ENCODE data around the gene MAN1B1. TPM values are rescaled to one million over a fixed set of nuclear protein-coding genes. Genes with fewer than 3 reads are reported as not detected.
"Not testable (repeated sequence)": the region's sequence is repeated elsewhere in the genome, so short reads cannot be mapped to it uniquely, and the experiment has no call there.

MAN1B1 gene
- total and polyA plus RNA-seq, 2 of the 4 experiments (the other 2 are of a cell fraction) = 28.7 to 55.1 TPM

GRCh38 chr9:137118092-137118603 lies 31.4 kb downstream of the MAN1B1 start:
- ATAC-seq (ENCODE audit: low read depth); H2AK9ac ChIP-seq (replicated peaks; ENCODE audit: low read depth, low read length, poor library complexity); H4K5ac ChIP-seq (ENCODE audit: low read depth, low read length); H2AK5ac ChIP-seq (ENCODE audit: low read depth, low read length); H4K8ac ChIP-seq (ENCODE audit: low read depth in 2 of 2, low read length in 2 of 2); H3K14ac ChIP-seq (replicated peaks; ENCODE audit: low read depth, low read length); H3K23ac ChIP-seq (ENCODE audit: low read depth, low read length); H3K56ac ChIP-seq (ENCODE audit: extremely low read depth, insufficient read depth, low read length); H3K18ac ChIP-seq (ENCODE audit: low read depth, low read length); H3K9me3 ChIP-seq (ENCODE audit: control insufficient read depth, insufficient read depth, low read length); H2BK5ac ChIP-seq (ENCODE audit: low read depth, low read length, poor library complexity, severe bottlenecking); CTCF ChIA-PET; H2BK15ac ChIP-seq (ENCODE audit: low read depth, low read length); H2BK20ac ChIP-seq (ENCODE audit: low read depth, low read length); H3K27ac ChIP-seq (ENCODE audit: insufficient read depth, low read length); DNase-seq; H3K36me3 ChIP-seq (ENCODE audit: control insufficient read depth, insufficient read depth, low read length); dilution Hi-C loops (cut with HindIII; ENCODE audit: low sequenced_read_pairs, unreplicated experiment); H2BK120ac ChIP-seq (ENCODE audit: low read depth, low read length); H3K4me3 ChIP-seq (ENCODE audit: insufficient read depth, low read depth, low read length); H4K91ac ChIP-seq (ENCODE audit: insufficient read depth, low read depth, low read length); H3K27me3 ChIP-seq (ENCODE audit: control insufficient read depth, insufficient read depth, low read length); H3K79me1 ChIP-seq (ENCODE audit: low read depth in 1 of 2, low read length in 2 of 2); H3K9ac ChIP-seq (ENCODE audit: low read depth, low read length); H2AFZ ChIP-seq (replicated peaks; ENCODE audit: low read length, poor library complexity); H3K4me2 ChIP-seq (ENCODE audit: low read depth, low read length); POLR2A ChIA-PET (ENCODE audit: unreplicated experiment); BruUV-seq (replicated peaks); H3K4ac ChIP-seq (ENCODE audit: low read depth, low read length); in situ Hi-C loops (cut with MboI; ENCODE audit: low sequenced_read_pairs); H3K9me1 ChIP-seq (ENCODE audit: insufficient read depth, low read length); H3K4me1 ChIP-seq (ENCODE audit: control insufficient read depth, insufficient read depth, low read length); H4K20me1 ChIP-seq (ENCODE audit: insufficient read depth, low read length): not testable (repeated sequence)
- intact Hi-C loops (cut with micrococcal nuclease) = loop anchor here (1.0 kb wide), 1 partner anchor 109 kb away; the partner anchor contains the start of gene RNF224
- WGBS, 2 experiments (ENCODE audit: extremely low coverage in 2 of 2, insufficient read length in 1 of 2) = no CpG with 5 or more reads among the region's 12 CpGs

GRCh38 chr9:137121927-137122795 lies 35.4 kb downstream of the MAN1B1 start:
- H3K18ac ChIP-seq (ENCODE audit: low read depth, low read length); CTCF ChIA-PET; H3K23ac ChIP-seq (ENCODE audit: low read depth, low read length); H4K91ac ChIP-seq (ENCODE audit: insufficient read depth, low read depth, low read length); H2AFZ ChIP-seq (replicated peaks; ENCODE audit: low read length, poor library complexity); BruUV-seq (replicated peaks); H3K4me2 ChIP-seq (ENCODE audit: low read depth, low read length); H2AK9ac ChIP-seq (replicated peaks; ENCODE audit: low read depth, low read length, poor library complexity); H2BK5ac ChIP-seq (ENCODE audit: low read depth, low read length, poor library complexity, severe bottlenecking); H2BK120ac ChIP-seq (ENCODE audit: low read depth, low read length); H4K5ac ChIP-seq (ENCODE audit: low read depth, low read length); H4K20me1 ChIP-seq (ENCODE audit: insufficient read depth, low read length); H3K56ac ChIP-seq (ENCODE audit: extremely low read depth, insufficient read depth, low read length); dilution Hi-C loops (cut with HindIII; ENCODE audit: low sequenced_read_pairs, unreplicated experiment); DNase-seq; H3K14ac ChIP-seq (replicated peaks; ENCODE audit: low read depth, low read length); H3K4me1 ChIP-seq (ENCODE audit: control insufficient read depth, insufficient read depth, low read length); POLR2A ChIA-PET (ENCODE audit: unreplicated experiment); H2BK15ac ChIP-seq (ENCODE audit: low read depth, low read length); H3K4me3 ChIP-seq (ENCODE audit: insufficient read depth, low read depth, low read length); H3K36me3 ChIP-seq (ENCODE audit: control insufficient read depth, insufficient read depth, low read length); H3K27me3 ChIP-seq (ENCODE audit: control insufficient read depth, insufficient read depth, low read length); H2AK5ac ChIP-seq (ENCODE audit: low read depth, low read length); ATAC-seq (ENCODE audit: low read depth); H3K9me1 ChIP-seq (ENCODE audit: insufficient read depth, low read length); H2BK20ac ChIP-seq (ENCODE audit: low read depth, low read length); H3K9ac ChIP-seq (ENCODE audit: low read depth, low read length); H3K27ac ChIP-seq (ENCODE audit: insufficient read depth, low read length); H3K9me3 ChIP-seq (ENCODE audit: control insufficient read depth, insufficient read depth, low read length); intact Hi-C loops (cut with micrococcal nuclease); H4K8ac ChIP-seq (ENCODE audit: low read depth in 2 of 2, low read length in 2 of 2); H3K4ac ChIP-seq (ENCODE audit: low read depth, low read length): not testable (repeated sequence)
- peaks cover 3 to 16% of the 10 kb centered on the region in 2 experiments; a peak in 2 of 4 replicates for H3K79me1 ChIP-seq (ENCODE audit: low read depth in 1 of 2, low read length in 2 of 2)
- whole genome bisulfite sequencing, 2 experiments (ENCODE audit: extremely low coverage in 2 of 2, insufficient read length in 1 of 2) = no CpG with 5 or more reads among the region's 25 CpGs
- in situ Hi-C loops (cut with MboI; ENCODE audit: low sequenced_read_pairs) = loop anchor here (5.0 kb wide), 1 partner anchor 105 kb away; the partner anchor contains the start of genes CYSRT1 and RNF224
